GM20431 (cell line): ENCODE results near the gene HBP1.

Experiments
- in situ Hi-C: fragments of 300-500 bp; cut with MseI, MboI; formaldehyde crosslinking; loops from one replicate; pipeline ENCODE4 v1.15.0; 2020; ENCODE audit warnings: low sequenced_read_pairs; ENCODE audit not compliant: unreplicated experiment

The HBP1 gene, protein sequence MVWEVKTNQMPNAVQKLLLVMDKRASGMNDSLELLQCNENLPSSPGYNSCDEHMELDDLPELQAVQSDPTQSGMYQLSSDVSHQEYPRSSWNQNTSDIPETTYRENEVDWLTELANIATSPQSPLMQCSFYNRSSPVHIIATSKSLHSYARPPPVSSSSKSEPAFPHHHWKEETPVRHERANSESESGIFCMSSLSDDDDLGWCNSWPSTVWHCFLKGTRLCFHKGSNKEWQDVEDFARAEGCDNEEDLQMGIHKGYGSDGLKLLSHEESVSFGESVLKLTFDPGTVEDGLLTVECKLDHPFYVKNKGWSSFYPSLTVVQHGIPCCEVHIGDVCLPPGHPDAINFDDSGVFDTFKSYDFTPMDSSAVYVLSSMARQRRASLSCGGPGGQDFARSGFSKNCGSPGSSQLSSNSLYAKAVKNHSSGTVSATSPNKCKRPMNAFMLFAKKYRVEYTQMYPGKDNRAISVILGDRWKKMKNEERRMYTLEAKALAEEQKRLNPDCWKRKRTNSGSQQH

DNA sequence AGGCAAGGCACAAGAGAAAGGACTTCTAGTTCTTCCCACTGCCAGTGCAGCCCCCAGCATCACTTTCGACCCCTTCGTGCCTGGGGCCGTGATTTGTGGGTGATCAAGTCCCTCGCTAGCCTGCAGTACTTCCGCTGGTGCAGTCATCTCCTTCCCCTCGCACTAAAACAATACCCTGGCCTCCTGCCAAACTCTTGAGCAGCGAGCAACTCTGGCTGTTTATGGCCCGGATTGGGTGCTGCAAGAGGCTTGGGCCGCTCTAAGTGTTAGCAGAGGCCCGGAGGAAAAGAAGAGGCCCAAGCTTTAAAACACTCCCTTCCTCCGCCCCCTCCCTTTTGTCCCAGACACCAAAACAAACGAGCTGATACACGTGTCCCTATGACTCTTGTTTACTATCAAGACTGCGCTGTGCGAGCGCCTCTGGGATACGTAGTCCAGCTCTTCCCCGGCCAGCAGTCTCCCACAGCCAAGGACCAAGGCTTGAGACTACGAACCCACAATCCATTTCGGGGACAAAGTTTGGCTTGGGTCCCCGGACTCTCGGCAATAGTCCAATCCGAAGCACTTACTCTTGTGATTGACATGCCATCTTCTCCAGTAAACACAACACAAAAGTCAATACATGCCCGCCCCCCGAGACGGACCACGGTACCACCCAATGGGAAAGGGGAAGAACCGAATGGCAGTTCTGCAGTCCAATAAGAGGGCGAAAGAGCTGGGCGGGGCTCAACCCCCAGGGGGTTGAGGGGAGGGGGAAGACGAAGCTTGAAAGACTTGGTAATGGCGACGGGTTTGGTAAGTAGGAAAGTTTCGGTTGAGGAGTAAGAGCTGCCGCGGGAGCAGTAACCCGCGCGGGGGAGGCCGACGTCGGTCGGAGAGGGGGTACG lies at the start of gene HBP1:
TSS of gene HBP1 (plus strand) at position 771 of the 887 bp plus-strand sequence. CDS start 10,891 bp downstream, outside the sequence.
- in situ Hi-C loops = no loop called here

DNA sequence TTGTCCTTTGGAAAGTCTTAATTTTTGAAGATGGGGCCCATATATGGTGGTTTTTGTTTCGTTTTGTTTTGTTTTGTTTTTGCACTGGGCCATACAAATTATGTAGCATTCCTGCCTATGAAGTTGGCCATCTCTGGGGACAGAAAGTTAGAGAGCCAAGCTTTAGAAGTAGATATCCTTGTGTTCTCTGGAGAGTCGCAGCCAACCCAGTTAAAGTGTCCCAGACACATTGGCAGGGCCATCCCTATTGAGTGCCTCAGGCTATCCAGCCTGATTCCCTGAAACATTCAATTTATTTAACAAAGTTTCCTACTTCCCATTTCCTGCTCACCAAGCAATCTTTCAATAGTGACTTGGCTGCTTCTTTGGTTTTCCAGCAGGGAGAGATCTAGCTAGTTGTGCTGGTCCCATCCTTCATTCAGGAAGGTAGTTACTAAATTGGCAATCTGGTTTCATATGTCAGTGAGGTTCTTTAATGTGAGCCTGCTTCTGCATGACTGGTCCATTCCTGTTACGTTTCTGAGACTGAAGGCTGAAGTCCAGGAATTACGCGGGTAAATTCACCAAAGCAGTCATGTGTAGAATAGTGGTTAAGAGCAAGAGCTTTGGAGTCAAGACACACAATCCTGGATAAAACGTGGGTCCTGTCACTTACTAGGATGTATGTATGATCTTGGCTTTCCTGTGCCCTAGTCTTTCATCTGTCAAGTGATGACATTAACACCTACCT lies 49.3 kb upstream of the HBP1 start:
- in situ Hi-C loops = no loop called here

DNA sequence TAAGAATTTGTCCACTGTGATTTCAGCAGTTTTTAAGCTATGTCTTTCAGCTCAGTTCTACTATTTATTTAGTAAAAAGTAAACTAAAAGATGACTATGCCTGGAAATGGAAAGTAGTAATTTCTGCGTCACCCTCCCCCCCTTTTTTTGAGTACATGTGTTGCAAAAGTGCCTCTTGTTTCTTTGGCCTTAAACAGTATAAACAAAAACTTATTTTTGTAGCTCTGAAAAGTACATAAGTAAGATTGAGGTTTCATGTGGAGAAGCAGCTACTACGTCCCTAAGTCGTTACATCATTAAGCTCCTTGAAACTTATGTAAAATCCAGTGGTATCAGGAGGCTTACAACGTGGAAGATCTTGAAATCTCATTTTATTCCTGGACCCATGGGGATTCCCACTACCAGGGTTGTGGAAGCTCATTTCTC lies 46.3 kb upstream of the HBP1 start:
- in situ Hi-C loops = no loop called here

DNA sequence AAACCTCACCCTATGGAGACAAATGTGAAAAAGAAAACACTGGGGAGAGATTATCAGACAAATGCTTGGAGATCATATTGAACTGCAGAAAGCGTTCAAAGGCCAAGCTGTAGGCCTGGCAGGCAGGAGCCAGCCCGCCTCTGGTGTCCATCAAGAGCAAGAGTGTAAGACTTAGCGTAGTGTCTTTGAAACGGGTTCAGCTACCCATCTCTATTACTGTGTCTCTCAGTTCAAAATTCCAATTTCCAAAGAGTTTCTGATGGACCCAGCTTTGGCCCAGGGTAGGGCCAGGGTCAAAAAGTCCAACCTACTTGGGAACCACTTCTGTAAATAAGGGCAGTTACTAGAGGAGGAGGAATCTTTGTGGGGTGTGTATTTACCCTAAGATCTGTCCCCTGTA lies 45.4 kb upstream of the HBP1 start:
- in situ Hi-C loops = no loop called here

DNA sequence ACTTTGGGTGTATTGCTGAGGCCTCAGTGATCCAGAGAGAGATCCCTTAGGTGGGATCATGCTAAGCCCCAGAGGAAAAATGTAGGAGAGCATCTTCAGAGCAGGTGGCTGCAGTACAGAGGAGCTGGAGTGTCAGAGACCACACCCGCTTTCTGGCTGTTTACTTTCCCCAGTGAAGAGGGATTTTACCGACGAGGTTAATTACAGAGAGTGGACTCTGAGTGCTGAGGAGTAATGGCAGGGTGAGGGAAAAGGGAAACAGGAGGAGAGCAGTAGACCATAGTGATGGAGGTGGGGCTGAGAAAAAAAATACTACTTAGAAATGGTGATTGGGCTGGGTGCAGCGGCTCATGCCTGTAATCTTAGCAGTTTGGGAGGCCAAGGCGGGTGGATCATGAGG lies 43.3 kb upstream of the HBP1 start:
- in situ Hi-C loops = no loop called here

DNA sequence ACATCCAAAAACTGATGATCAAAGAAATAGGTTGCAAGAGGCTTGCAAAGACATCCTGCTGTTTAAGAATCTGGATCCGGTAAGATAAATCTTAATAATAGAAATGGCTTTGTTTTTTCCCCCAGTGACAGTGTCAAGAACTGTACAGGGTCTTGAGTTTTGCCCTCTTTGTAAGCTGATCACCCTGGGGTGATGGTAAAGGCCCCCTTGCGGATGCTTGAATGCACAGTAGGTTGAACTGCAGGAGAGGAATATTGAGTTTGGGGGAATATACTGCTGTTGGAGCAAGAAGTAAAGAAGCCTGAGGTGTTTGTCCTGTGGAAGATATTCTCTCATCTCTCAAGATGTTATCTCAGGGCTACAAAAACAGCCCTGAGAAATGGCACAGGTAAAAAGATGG lies 40.6 kb upstream of the HBP1 start:
- in situ Hi-C loops = no loop called here

DNA sequence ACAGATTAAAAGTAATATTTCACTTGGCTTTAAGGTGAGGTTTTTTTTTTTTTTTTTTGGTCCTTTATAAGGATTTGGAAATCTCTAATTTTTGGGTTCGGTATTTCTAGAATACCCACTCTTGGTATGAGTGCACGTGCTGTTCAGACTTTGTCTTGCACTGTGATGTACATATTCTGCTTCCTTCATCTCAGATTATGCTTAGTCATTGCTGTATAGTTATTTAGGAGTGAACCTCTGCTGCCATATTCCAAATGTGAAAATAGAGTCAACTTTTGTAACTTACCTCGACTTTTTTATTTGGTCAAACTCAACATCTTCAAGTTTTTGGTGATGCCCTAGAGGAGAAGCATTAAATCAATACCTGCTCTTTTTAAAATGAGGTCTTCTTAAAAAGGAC lies 40.1 kb upstream of the HBP1 start:
- in situ Hi-C loops = no loop called here

DNA sequence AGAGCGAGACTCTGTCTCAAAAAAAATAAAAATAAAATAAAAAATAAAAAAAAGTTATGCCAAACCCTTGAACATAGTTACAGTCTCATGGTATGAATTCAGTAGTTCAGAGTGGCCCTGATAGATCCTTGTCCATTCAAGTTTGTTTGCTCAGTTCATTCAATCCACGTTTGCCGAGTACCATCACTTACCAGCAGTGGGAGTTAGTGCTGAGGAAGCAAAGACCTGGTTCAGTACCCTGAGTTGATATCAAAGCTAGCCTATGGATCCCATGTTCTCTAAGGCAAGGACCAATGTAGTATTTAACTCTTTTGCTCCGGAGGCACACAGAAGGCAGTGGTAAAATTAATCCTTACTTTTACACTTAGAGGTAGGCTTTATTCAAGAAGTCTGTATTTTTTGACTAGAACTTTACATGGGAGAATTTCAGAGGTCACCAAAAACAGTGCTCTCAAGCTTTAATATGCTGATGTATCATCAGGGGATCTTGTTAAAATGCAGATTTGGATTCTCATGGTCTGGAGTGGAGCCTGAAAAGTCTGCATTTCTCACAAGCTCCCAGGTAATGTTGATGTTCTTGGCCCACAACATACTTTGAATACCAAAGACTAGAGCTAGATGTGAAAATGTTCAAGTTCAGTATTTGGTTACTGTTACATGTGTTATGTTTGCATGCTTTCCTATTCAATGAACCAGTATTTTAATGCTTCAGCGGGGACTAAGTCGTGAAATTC lies 38.1 kb upstream of the HBP1 start:
- in situ Hi-C loops = no loop called here

DNA sequence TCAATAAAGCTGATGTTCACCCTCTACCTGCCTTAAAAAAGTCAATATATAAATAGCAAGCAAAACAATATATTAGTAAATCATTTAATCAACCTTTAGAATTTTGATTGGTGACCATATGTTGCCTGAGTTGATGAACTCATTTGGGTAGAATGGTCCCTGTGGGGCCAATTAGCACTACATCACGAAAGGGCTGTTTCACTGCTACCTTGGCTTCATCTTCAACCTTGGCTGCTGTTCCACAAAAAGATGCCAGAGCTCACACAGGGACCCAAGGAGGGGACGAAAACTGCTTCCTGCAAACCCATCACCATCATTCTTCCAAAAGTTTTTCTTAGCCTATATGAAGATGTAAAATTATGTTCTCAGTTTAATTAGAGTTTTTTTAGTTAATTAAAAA lies 35.4 kb upstream of the HBP1 start:
- in situ Hi-C loops = no loop called here

DNA sequence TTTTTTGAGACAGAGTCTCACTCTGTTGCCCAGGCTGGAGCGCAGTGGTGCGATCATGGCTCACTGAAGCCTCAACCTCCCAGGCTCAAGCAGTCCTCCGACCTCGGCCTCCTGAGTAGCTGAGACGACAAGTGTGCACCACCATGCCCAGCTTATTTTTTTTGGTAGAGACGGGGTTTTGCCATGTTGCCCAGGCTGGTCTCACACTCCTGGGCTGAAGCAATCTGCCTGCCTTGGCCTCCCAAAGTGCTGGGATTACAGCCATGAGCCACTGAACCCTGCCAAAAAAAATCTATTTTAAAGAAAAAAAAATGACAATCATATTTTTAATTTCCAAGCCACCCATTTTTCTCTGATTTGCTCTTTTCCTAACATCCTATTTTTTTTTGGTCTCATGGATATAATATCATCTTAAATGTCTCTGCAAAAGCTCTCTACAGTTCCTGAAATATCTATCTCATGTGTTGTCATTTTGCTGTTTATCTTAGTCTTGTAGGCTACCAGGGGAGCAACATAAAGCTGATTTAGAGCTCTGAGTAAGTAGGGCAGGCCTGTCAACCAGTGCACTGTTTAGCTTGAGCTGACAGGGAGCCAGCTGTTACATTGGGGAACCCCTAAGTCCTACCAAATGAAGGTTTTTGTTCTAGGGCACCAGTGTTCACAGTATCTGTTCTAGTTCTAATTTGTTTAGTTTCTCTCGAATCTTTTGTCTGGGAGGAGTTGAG lies 29.9 kb upstream of the HBP1 start:
- in situ Hi-C loops = no loop called here

DNA sequence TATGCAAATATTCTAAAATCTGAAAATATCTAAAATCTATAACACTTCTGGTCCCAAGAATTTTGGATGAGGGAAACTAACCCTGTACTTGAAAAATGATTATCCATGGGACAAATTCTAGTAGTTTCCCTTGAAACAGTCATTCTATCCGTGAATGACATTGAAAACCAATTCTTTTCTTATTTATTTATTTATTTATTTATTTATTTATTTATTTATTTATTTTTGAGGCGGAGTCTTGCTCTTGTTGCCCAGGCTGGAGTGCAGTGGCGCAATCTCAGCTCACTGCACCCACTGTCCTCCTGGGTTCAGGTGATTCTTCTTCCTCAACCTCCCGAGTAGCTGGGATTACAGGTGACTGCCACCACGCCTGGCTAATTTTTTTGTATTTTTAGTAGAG lies 24.9 kb upstream of the HBP1 start:
- in situ Hi-C loops = loop anchor here (10.0 kb wide), 2 partner anchors 199 to 349 kb away; no protein-coding TSS in a partner anchor

DNA sequence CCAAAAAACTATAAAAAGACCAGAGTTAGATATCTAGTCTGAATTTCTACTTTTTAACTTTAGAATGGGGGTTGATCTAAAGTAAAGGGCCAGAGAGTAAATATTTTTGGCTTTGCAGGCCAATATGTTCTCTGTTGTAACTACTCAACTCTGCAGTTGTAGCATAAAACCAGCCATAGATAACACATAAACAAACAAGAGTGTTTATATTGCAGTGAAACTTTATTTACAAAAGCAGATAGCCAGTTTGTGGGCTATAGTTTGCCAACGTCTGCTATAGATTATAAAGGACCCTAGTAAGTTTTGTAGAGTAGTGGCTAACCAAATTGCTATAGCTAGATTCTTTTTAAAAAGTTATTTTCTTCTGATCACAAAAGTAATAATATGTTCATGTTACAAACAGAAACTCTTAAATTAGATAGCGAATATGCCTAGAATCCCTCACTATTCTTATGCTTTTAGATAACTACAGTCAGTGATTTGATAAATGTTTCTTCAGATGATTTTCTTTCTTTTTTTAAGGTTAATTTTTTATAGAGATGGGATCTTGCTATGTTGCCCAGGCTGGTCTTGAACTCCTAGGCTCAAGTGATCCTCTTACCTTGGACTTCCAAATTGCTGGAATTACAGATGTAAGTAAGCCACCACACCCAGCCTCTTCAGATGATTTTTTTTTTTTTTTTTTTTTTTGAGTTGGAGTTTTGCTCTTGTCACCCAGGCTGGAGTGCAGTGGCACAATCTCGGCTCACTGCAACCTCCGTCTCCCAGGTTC lies 23.6 kb upstream of the HBP1 start:
- in situ Hi-C loops = loop anchor here (10.0 kb wide), 2 partner anchors 200 to 350 kb away; no protein-coding TSS in a partner anchor

DNA sequence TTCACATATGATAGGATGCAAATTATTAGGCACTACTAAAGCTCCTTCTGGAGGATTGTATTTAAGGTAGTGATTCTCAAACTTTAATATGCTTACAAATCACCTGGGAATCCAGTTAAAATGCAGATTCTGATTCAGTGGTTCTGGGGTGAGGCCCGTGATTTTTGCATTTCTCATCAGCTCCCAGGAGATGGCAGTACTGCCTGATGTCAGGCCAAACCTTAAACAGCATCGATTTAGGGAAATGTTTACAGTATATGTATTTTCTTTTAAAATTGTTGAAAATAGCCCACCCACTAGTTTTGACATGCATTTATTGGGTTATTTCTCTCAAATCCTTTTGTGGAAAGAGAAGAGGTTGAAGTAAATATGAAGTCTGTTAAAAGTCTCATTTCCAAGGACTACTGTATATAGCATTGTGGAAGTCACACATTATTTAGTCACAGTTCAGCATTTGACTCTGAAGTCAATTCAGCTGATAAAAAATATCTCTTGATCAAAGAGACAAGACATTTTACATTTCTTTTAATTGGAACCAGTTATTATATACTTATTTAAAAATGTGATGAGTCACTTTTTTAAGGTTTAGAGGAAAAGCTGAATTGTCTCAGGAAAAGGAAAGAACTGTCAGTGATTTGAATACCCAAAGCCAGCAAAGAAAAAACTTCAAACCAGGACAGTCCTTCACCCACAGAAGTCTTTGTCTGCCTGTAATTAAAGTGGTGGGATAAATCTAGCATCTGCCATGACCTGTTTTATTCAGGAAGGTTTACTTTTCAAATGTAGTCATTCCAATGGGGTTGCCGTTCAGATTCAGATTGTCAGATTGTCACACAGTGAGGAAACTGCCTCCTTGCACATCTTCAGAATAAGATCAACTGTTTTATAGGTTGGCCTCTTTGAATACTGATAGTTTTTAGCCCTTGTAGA lies 21.1 kb upstream of the HBP1 start:
- in situ Hi-C loops = loop anchor here (10.0 kb wide), 2 partner anchors 203 to 353 kb away; no protein-coding TSS in a partner anchor

DNA sequence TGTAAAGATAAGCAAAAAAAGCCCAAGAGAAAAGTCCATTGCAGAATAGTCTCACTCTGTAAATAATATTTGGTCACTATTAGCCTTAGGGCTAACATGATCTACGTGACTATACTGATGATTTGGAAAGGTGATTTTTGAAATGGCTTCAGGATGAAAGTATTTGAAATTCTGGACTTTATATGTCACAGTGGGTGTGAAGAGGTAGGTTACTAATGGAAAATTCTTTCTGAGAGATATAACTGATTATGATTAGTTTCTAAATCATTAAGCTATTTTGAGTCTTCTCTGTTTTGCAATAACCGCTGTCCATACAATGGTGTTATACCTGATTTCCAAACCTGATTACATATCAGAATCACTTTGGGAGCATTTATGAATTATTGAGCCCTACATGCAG lies 20.1 kb upstream of the HBP1 start:
- in situ Hi-C loops = loop anchor here (10.0 kb wide), 2 partner anchors 204 to 354 kb away; no protein-coding TSS in a partner anchor

DNA sequence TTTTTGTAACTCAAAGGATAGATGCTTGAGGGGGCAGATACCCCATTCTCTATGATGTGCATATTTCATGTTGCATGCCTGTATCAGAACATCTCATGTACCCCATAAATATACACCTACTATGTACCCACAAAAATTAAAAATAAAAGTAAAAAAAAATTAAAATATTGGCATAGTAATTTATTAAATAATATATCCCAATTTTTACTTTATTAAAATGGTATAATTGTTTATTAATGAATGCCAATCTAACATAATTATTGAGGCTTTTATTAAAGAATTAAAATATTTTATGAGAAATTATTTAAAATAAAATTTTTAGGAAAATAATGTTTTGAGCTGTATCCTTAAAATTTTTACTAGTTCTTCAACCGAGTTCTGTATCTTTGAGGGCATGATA lies 18.9 kb upstream of the HBP1 start:
- in situ Hi-C loops = loop anchor here (10.0 kb wide), 2 partner anchors 205 to 355 kb away; no protein-coding TSS in a partner anchor

DNA sequence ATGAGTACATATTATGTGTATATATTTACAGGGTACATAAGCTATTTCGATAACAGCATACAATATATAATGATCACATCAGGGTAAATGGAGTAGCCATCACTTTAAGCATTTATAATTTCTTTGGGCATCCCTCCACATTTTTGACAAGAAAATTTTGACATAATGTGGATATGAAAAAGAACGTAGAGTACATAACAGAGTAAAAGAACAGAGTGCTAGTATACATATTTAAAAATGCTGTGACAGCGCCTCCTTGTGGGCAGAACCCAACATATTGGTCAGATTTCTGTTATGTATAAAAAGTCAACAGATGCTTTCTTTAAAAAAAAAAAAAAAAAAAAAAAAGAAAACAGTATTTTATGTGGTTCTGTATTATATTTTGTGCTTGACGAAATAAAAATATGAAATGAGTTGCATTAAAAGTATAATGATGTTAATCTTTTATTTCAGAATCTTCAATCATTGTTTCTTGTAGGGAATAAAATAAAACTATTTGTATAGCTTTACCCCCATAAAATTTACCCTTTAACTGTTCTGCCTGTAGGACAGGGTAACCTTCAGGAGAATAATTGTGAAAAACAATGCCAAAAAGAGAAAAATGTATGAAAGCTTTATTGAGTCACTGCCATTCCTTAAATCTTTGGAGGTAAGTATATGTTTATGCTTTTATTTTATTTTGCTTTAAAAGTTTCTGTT lies 18.3 kb upstream of the HBP1 start:
- in situ Hi-C loops = no loop called here
